T-cell (primary cell): ENCODE data around the gene ZFAND3. TPM values are rescaled to one million over a fixed set of nuclear protein-coding genes. Genes with fewer than 3 reads are reported as not detected.
"Not testable (repeated sequence)": the region's sequence is repeated elsewhere in the genome, so short reads cannot be mapped to it uniquely, and the experiment has no call there.

Experiments used
- ATAC-seq, 4 experiments: fragments of 200-7000 bp in 3 of 4; fragments of 150-1000 bp in 1 of 4; cut with Tn5 transposase; replicated peaks in 1 of 4; 1 replicate in 3 of 4; 2 replicates in 1 of 4; pipeline ENCODE4 v1.10.0; 2021; ENCODE audit warnings: moderate library complexity in 3 of 4, mild to moderate bottlenecking in 2 of 4, moderate number of reproducible peaks in 1 of 4
- CTCF ChIA-PET, 2 donors: fragments of 300-600 bp; sonication (Branson Sonifier 250); formaldehyde crosslinking; loops; one replicate each; lab custom pipeline; 2022; ENCODE audit warnings: antibody characterized with exemption in 2 of 2; lab: Charles Lee
- POLR2A ChIA-PET, 2 donors: fragments of 300-600 bp; sonication (Branson Sonifier 250); formaldehyde crosslinking; loops; one replicate each; lab custom pipeline; 2022; ENCODE audit warnings: antibody characterized with exemption in 2 of 2; lab: Charles Lee
- DNase-seq, 35 experiments: peaks; one replicate each; pipeline versions ENCODE4 v3.0.0 to v3.0.0-alpha.2; 2013 to 2023
- H3K27ac ChIP-seq: one replicate; pipeline ENCODE4 v1.5.1; 2013; ENCODE audit warnings: low read length
- H3K27me3 ChIP-seq, 2 experiments: replicated peaks in 1 of 2; 1 replicate in 1 of 2; 2 replicates in 1 of 2; pipeline versions ENCODE4 v1.6.1 to v1.7.0; 2013; ENCODE audit warnings: low read length in 1 of 2, mixed read lengths in 1 of 2; ENCODE audit not compliant: control insufficient read depth in 2 of 2, insufficient read depth in 2 of 2; ENCODE audit errors: extremely low read depth in 1 of 2
- H3K36me3 ChIP-seq, 2 donors: 1 replicate in 1 of 2; 2 replicates in 1 of 2; pipeline versions ENCODE4 v1.6.1 to v1.7.0; 2013; ENCODE audit warnings: low read length in 1 of 2; ENCODE audit not compliant: control insufficient read depth in 2 of 2, insufficient read depth in 1 of 2; ENCODE audit errors: extremely low read depth in 1 of 2
- H3K4me1 ChIP-seq, 2 experiments: 1 replicate in 1 of 2; 2 replicates in 1 of 2; pipeline versions ENCODE4 v1.6.1 to v1.7.0; 2013; ENCODE audit warnings: low read length in 2 of 2, mixed read lengths in 1 of 2; ENCODE audit not compliant: insufficient read depth in 2 of 2, control insufficient read depth in 1 of 2; ENCODE audit errors: extremely low read depth in 1 of 2
- H3K4me3 ChIP-seq, 2 donors: 1 replicate in 1 of 2; 2 replicates in 1 of 2; pipeline versions ENCODE4 v1.5.1 to v1.7.0; 2013; ENCODE audit warnings: mild to moderate bottlenecking in 2 of 2, low read length in 1 of 2, moderate library complexity in 1 of 2; ENCODE audit not compliant: control insufficient read depth in 1 of 2; ENCODE audit errors: extremely low read depth in 1 of 2
- H3K9me3 ChIP-seq: 2 replicates; pipeline ENCODE4 v1.7.0; 2013
- H3K27ac Mint-ChIP-seq, 2 donors: one replicate each; pipeline ENCODE4 v1.8.0; 2020 to 2021; ENCODE audit warnings: mild to moderate bottlenecking in 2 of 2, mixed read lengths in 2 of 2
- H3K27me3 Mint-ChIP-seq, 2 donors: one replicate each; pipeline ENCODE4 v1.8.0; 2021 to 2022; ENCODE audit warnings: mixed read lengths in 2 of 2
- H3K36me3 Mint-ChIP-seq: one replicate; pipeline ENCODE4 v1.8.0; 2021; ENCODE audit warnings: mixed read lengths
- H3K4me1 Mint-ChIP-seq, 3 donors: one replicate each; pipeline ENCODE4 v1.8.0; 2020 to 2022; ENCODE audit warnings: mixed read lengths in 3 of 3, mild to moderate bottlenecking in 1 of 3
- H3K4me3 Mint-ChIP-seq, 3 donors: one replicate each; pipeline ENCODE4 v1.8.0; 2020 to 2022; ENCODE audit warnings: mild to moderate bottlenecking in 3 of 3, mixed read lengths in 3 of 3, moderate library complexity in 3 of 3
- H3K9me3 Mint-ChIP-seq, 3 donors: one replicate each; pipeline ENCODE4 v1.8.0; 2020 to 2022; ENCODE audit warnings: mixed read lengths in 3 of 3
- WGBS: methylation state at CpG from one replicate; pipeline ENCODE4 v1.1.5; 2013; ENCODE audit warnings: missing lambda C conversion rate; ENCODE audit not compliant: insufficient coverage; 5-methylcytosine and 5-hydroxymethylcytosine counted together
- total RNA-seq, 35 experiments: library from RNA in 6 of 35; stranded (reverse) in 6 of 35; fragments of 120-200 nt in 1 of 35; gene quantifications; one replicate each; pipeline versions ENCODE4 v1.2.1 to v1.2.4 and lab custom pipeline; 2013 to 2026

ZFAND3 gene
- total RNA-seq, 5 donors from 2014 or later (not counting 1 experiment from before 2014, with no cell fraction given): 35.6 to 59.3 (median 36.4) TPM

GRCh38 chr6:37876843-37877242, 57.3 kb downstream of the ZFAND3 start:
- H3K4me1 ChIP-seq: peaks cover 0 to 4% of the 10 kb centered on the region in 2 experiments
- H3K27ac ChIP-seq: no peak overlapping the region
- no peak overlapping the region for H3K27ac Mint-ChIP-seq
- DNase-seq (no peak), ATAC-seq (no peak)
- H3K27me3 ChIP-seq: no peaks in the 10 kb centered on the region
- POLR2A ChIA-PET: interaction anchor here in 1 of 2 donors (0.6 kb wide), 1 partner anchor 37 kb away, joined by 7 read pairs; no protein-coding TSS in a partner anchor
- H3K9me3 Mint-ChIP-seq: peaks cover 0 to 7% (median 4%) of the 10 kb centered on the region in 3 donors
- no CpG with 5 or more reads among the region's 4 CpGs for WGBS
- no peaks in the 10 kb centered on the region for H3K27me3 Mint-ChIP-seq
- peaks cover 25% of the 10 kb centered on the region for H3K36me3 Mint-ChIP-seq
- peaks cover 78 to 82% (median 79%) of the 10 kb centered on the region in 3 donors for H3K4me1 Mint-ChIP-seq
- H3K9me3 ChIP-seq: peaks cover 5% of the 10 kb centered on the region
- no peak overlapping the region for H3K4me3 ChIP-seq
- CTCF ChIA-PET: no interaction called here
- H3K4me3 Mint-ChIP-seq: no peak overlapping the region
- H3K36me3 ChIP-seq: peaks cover 0 to 6% of the 10 kb centered on the region in 2 donors

GRCh38 chr6:37877373-37878149, 58.0 kb downstream of the ZFAND3 start:
- Histone ChIP-seq H3K27me3 (no peaks in the 10 kb centered on the region), H3K4me3 (no peak overlapping the region), H3K27ac (no peak overlapping the region), H3K4me1 (peaks cover 0 to 4% of the 10 kb centered on the region in 2 experiments), H3K9me3 (no peaks in the 10 kb centered on the region), H3K36me3 (peaks cover 0 to 2% of the 10 kb centered on the region in 2 donors)
- DNase-seq: no peak
- peaks cover 76 to 78% (median 76%) of the 10 kb centered on the region in 3 donors for H3K4me1 Mint-ChIP-seq
- no peak overlapping the region for H3K4me3 Mint-ChIP-seq
- H3K9me3 Mint-ChIP-seq: peaks cover 0 to under 1% (median 0%) of the 10 kb centered on the region in 3 donors
- H3K27me3 Mint-ChIP-seq: no peaks in the 10 kb centered on the region
- H3K36me3 Mint-ChIP-seq: peaks cover 18% of the 10 kb centered on the region
- CTCF ChIA-PET: no interaction called here
- no peak overlapping the region for H3K27ac Mint-ChIP-seq
- POLR2A ChIA-PET: interaction anchor here in 1 of 2 donors (0.6 kb wide), 1 partner anchor 38 kb away, joined by 7 read pairs; no protein-coding TSS in a partner anchor
- no peak for ATAC-seq
- WGBS: 100% methylated on average over 2 of the region's 6 CpGs

- Histone ChIP-seq H3K27me3 (no peaks in the 10 kb centered on the region), H3K36me3 (peaks cover 0 to 2% of the 10 kb centered on the region in 2 donors), H3K27ac (no peak overlapping the region), H3K4me1 (peaks cover 0 to 4% of the 10 kb centered on the region in 2 experiments), H3K4me3 (no peak overlapping the region), H3K9me3 (no peaks in the 10 kb centered on the region)
- no peak for DNase-seq
- peaks cover 16% of the 10 kb centered on the region for H3K36me3 Mint-ChIP-seq
- CTCF ChIA-PET: no interaction called here
- no peak overlapping the region for H3K27ac Mint-ChIP-seq
- H3K4me1 Mint-ChIP-seq: peaks cover 71 to 78% (median 78%) of the 10 kb centered on the region in 3 donors
- H3K4me3 Mint-ChIP-seq: no peak overlapping the region
- POLR2A ChIA-PET: no interaction called here
- ATAC-seq: no peak
- 100% methylated on average over 3 of the region's 7 CpGs for WGBS
- no peaks in the 10 kb centered on the region for H3K9me3 Mint-ChIP-seq
- H3K27me3 Mint-ChIP-seq: no peaks in the 10 kb centered on the region
Measured at GRCh38 chr6:37878150-37878710, 58.7 kb downstream of the ZFAND3 start.

GRCh38 chr6:37880602-37881001, 61.1 kb downstream of the ZFAND3 start:
- POLR2A ChIA-PET, ATAC-seq, H3K4me1 ChIP-seq, CTCF ChIA-PET, H3K27me3 ChIP-seq, DNase-seq, H3K9me3 ChIP-seq, H3K9me3 Mint-ChIP-seq, H3K36me3 ChIP-seq, H3K27ac Mint-ChIP-seq, H3K27me3 Mint-ChIP-seq, H3K4me3 Mint-ChIP-seq, H3K27ac ChIP-seq, H3K4me3 ChIP-seq: not testable (repeated sequence)
- WGBS: no CpG with 5 or more reads among the region's 5 CpGs
- peaks cover 63 to 77% (median 73%) of the 10 kb centered on the region in 3 donors for H3K4me1 Mint-ChIP-seq
- peaks cover 16% of the 10 kb centered on the region for H3K36me3 Mint-ChIP-seq

GRCh38 chr6:37882292-37882691, 62.8 kb downstream of the ZFAND3 start:
- H3K36me3 Mint-ChIP-seq: peaks cover 19% of the 10 kb centered on the region
- H3K27ac Mint-ChIP-seq: no peak overlapping the region
- no CpG with 5 or more reads among the region's 2 CpGs for WGBS
- ChIA-PET CTCF (no interaction called here), POLR2A (no interaction called here)
- no peaks in the 10 kb centered on the region for H3K27me3 ChIP-seq
- H3K4me3 Mint-ChIP-seq: no peak overlapping the region
- peaks cover 49 to 69% (median 65%) of the 10 kb centered on the region in 3 donors for H3K4me1 Mint-ChIP-seq
- H3K4me3 ChIP-seq: no peak overlapping the region
- ATAC-seq: no peak
- no peaks in the 10 kb centered on the region for H3K36me3 ChIP-seq
- no peaks in the 10 kb centered on the region for H3K27me3 Mint-ChIP-seq
- no peak for DNase-seq
- no peak overlapping the region for H3K27ac ChIP-seq
- no peaks in the 10 kb centered on the region for H3K9me3 ChIP-seq
- no peaks in the 10 kb centered on the region for H3K4me1 ChIP-seq
- H3K9me3 Mint-ChIP-seq: no peaks in the 10 kb centered on the region

GRCh38 chr6:37882724-37883413, 63.3 kb downstream of the ZFAND3 start:
- no peaks in the 10 kb centered on the region for H3K27me3 ChIP-seq
- CTCF ChIA-PET: no interaction called here
- Mint-ChIP-seq H3K4me3 (no peak overlapping the region), H3K27me3 (no peaks in the 10 kb centered on the region), H3K27ac (no peak overlapping the region), H3K4me1 (peaks cover 43 to 68% (median 65%) of the 10 kb centered on the region in 3 donors), H3K9me3 (no peaks in the 10 kb centered on the region), H3K36me3 (peaks cover 16% of the 10 kb centered on the region)
- WGBS: no CpG with 5 or more reads among the region's 2 CpGs
- no peaks in the 10 kb centered on the region for H3K36me3 ChIP-seq
- no peaks in the 10 kb centered on the region for H3K9me3 ChIP-seq
- ATAC-seq: no peak
- no peak for DNase-seq
- no peak overlapping the region for H3K27ac ChIP-seq
- no peaks in the 10 kb centered on the region for H3K4me1 ChIP-seq
- no peak overlapping the region for H3K4me3 ChIP-seq
- POLR2A ChIA-PET: no interaction called here
